ENCODE results near the gene NCL. TPM values are rescaled to one million over a fixed set of nuclear protein-coding genes. Genes with fewer than 3 reads are reported as not detected.
A peak's percentile ranks its signal among the peaks of the same experiment; 100 is the strongest.

NCL gene
- total and polyA plus RNA-seq, 2 of the 13 experiments (the other 11 are each of a cell fraction or from before 2014, with no cell fraction given): 105 to 779 TPM

GRCh38 chr2:231411831-231412617, 52.3 kb downstream of the NCL start (continued):
- TF ChIP-seq MYPOP (CRISPR knock-in tag; IDR thresholded peaks at IDR 0.05) (peak; percentile 24; the same call in 1 of the 2 replicates), KDM1A (CRISPR knock-in tag; IDR thresholded peaks at IDR 0.05) (no peak), MYC (CRISPR knock-in tag; IDR thresholded peaks at IDR 0.05; ENCODE audit: borderline replicate concordance) (peak; percentile 53), NAIF1 (CRISPR knock-in tag; IDR thresholded peaks at IDR 0.05; ENCODE audit: borderline replicate concordance) (no peak), SP140L (CRISPR knock-in tag; IDR thresholded peaks at IDR 0.05; ENCODE audit: borderline replicate concordance) (no peak), MATR3 (CRISPR knock-in tag; IDR thresholded peaks at IDR 0.05) (no peak), ZNF331 (CRISPR knock-in tag; IDR thresholded peaks at IDR 0.05) (0 out of 2 replicates have a peak, but pooled peaks have one; percentile 48), ZNF841 (CRISPR knock-in tag; IDR thresholded peaks at IDR 0.05; ENCODE audit: borderline replicate concordance) (no peak), ZMYM2 (CRISPR knock-in tag; IDR thresholded peaks at IDR 0.05) (no peak), ZSCAN12 (CRISPR knock-in tag; IDR thresholded peaks at IDR 0.05) (no peak), ZHX1 (CRISPR knock-in tag; IDR thresholded peaks at IDR 0.05; ENCODE audit: low read depth) (peak; percentile 72; the same call in 1 of the 2 replicates), KDM3A (CRISPR knock-in tag; IDR thresholded peaks at IDR 0.05; ENCODE audit: low read depth) (peak; percentile 75), AFF4 (CRISPR knock-in tag; IDR thresholded peaks at IDR 0.05) (no peak)
- TF ChIP-seq, protein P1, sequence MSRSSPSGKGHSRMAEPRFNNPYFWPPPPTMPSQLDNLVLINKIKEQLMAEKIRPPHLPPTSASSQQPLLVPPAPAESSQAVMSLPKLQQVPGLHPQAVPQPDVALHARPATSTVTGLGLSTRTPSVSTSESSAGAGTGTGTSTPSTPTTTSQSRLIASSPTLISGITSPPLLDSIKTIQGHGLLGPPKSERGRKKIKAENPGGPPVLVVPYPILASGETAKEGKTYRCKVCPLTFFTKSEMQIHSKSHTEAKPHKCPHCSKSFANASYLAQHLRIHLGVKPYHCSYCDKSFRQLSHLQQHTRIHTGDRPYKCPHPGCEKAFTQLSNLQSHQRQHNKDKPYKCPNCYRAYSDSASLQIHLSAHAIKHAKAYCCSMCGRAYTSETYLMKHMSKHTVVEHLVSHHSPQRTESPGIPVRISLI (CRISPR knock-in tag; IDR thresholded peaks at IDR 0.05; ENCODE audit: borderline replicate concordance): no peak
- TF ChIP-seq, protein P2, sequence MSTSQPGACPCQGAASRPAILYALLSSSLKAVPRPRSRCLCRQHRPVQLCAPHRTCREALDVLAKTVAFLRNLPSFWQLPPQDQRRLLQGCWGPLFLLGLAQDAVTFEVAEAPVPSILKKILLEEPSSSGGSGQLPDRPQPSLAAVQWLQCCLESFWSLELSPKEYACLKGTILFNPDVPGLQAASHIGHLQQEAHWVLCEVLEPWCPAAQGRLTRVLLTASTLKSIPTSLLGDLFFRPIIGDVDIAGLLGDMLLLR (CRISPR knock-in tag; IDR thresholded peaks at IDR 0.05): 0 out of 2 replicates have a peak, but pooled peaks have one; percentile 16
- TF ChIP-seq, protein P3, sequence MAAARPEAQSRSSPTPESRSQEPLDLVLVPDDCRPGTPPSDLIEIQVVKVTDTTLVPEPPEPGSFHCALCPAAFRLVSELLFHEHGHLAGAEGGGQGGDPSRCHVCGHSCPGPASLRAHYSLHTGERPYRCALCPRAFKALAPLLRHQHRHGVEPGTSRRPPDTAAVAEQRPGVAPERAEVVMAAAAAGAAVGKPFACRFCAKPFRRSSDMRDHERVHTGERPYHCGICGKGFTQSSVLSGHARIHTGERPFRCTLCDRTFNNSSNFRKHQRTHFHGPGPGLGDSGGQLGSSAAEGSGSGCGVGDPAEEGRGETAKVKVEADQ (CRISPR knock-in tag; IDR thresholded peaks at IDR 0.05; ENCODE audit: borderline replicate concordance): peak; percentile 29; the same call in 1 of the 2 replicates

All from HepG2 (cell line).